Naive thymus-derived CD4-positive, alpha-beta T cell (primary cell): ENCODE measurements around the gene DPY19L1. TPM values are rescaled to one million over a fixed set of nuclear protein-coding genes. Genes with fewer than 3 reads are reported as not detected.
"Not testable (repeated sequence)": the region's sequence is repeated elsewhere in the genome, so short reads cannot be mapped to it uniquely, and the experiment has no call there.

Source experiments
- ATAC-seq: fragments of 150-1000 bp; cut with Tn5 transposase; 2 replicates; pipeline ENCODE4 v1.10.0; 2021; ENCODE audit warnings: mild to moderate bottlenecking, moderate library complexity
- CTCF ChIA-PET: fragments of 350-600 bp; sonication (Branson Sonifier 250); formaldehyde crosslinking; loops from one replicate; lab custom pipeline; 2021; ENCODE audit warnings: antibody characterized with exemption; lab: Charles Lee
- POLR2A ChIA-PET: fragments of 350-600 bp; sonication (Branson Sonifier 250); formaldehyde crosslinking; loops from one replicate; lab custom pipeline; 2021; ENCODE audit warnings: antibody characterized with exemption, inconsistent platforms; lab: Charles Lee
- DNase-seq, 9 donors: peaks; one replicate each; pipeline versions ENCODE4 v3.0.0 to v3.0.0-alpha.2; 2020 to 2022; ENCODE audit warnings: mixed read lengths in 1 of 9
- H3K27ac ChIP-seq: one replicate; pipeline ENCODE4 v1.7.0; 2013; ENCODE audit warnings: mild to moderate bottlenecking, low read depth, low read length, moderate library complexity
- H3K27me3 ChIP-seq, 2 donors: one replicate each; pipeline ENCODE4 v1.7.0; 2013; ENCODE audit warnings: low read length in 2 of 2, mild to moderate bottlenecking in 2 of 2, moderate library complexity in 2 of 2; ENCODE audit not compliant: control insufficient read depth in 2 of 2, insufficient read depth in 2 of 2
- H3K36me3 ChIP-seq, 3 experiments: 1 replicate in 2 of 3; 2 replicates in 1 of 3; pipeline ENCODE4 v1.7.0; 2013; ENCODE audit warnings: low read length in 3 of 3, mild to moderate bottlenecking in 3 of 3, moderate library complexity in 1 of 3; ENCODE audit not compliant: insufficient read depth in 3 of 3, control insufficient read depth in 2 of 3
- H3K4me1 ChIP-seq, 2 donors: one replicate each; pipeline ENCODE4 v1.7.0; 2013; ENCODE audit warnings: low read length in 2 of 2, mild to moderate bottlenecking in 2 of 2, moderate library complexity in 1 of 2; ENCODE audit not compliant: control insufficient read depth in 2 of 2, insufficient read depth in 2 of 2
- H3K4me3 ChIP-seq: 2 replicates; pipeline ENCODE4 v1.7.0; 2013; ENCODE audit warnings: mild to moderate bottlenecking, low read length
- H3K9me3 ChIP-seq, 3 experiments: 1 replicate in 2 of 3; 2 replicates in 1 of 3; pipeline ENCODE4 v1.7.0; 2013; ENCODE audit warnings: low read length in 3 of 3; ENCODE audit not compliant: control insufficient read depth in 2 of 3
- H3K27ac Mint-ChIP-seq, 9 donors: one replicate each; pipeline ENCODE4 v1.8.0; 2020 to 2022; ENCODE audit warnings: mixed read lengths in 9 of 9, mild to moderate bottlenecking in 8 of 9, moderate library complexity in 5 of 9, inconsistent platforms in 2 of 9
- H3K27me3 Mint-ChIP-seq, 5 donors: one replicate each; pipeline ENCODE4 v1.8.0; 2021 to 2022; ENCODE audit warnings: mixed read lengths in 5 of 5, mild to moderate bottlenecking in 1 of 5
- H3K36me3 Mint-ChIP-seq, 5 donors: one replicate each; pipeline ENCODE4 v1.8.0; 2020 to 2022; ENCODE audit warnings: mixed read lengths in 5 of 5, mild to moderate bottlenecking in 3 of 5, inconsistent platforms in 1 of 5
- H3K4me1 Mint-ChIP-seq, 7 donors: one replicate each; pipeline ENCODE4 v1.8.0; 2020 to 2022; ENCODE audit warnings: mixed read lengths in 7 of 7, mild to moderate bottlenecking in 3 of 7, inconsistent platforms in 1 of 7
- H3K4me3 Mint-ChIP-seq, 10 donors: one replicate each; pipeline ENCODE4 v1.8.0; 2020 to 2022; ENCODE audit warnings: mild to moderate bottlenecking in 10 of 10, mixed read lengths in 10 of 10, moderate library complexity in 6 of 10, inconsistent platforms in 2 of 10
- H3K9me3 Mint-ChIP-seq, 11 donors: one replicate each; pipeline ENCODE4 v1.8.0; 2020 to 2022; ENCODE audit warnings: mixed read lengths in 11 of 11, mild to moderate bottlenecking in 4 of 11, inconsistent platforms in 1 of 11, moderate library complexity in 1 of 11
- intact Hi-C, 2 donors: fragments of 100-400 bp; cut with micrococcal nuclease; formaldehyde crosslinking; loops; one replicate each; pipeline ENCODE4 v1.15.1; 2023
- polyA plus RNA-seq, 2 donors: library from polyadenylated mRNA; unstranded; fragments of 300-500 nt; fragmentation: Illumina TruSeq; gene quantifications; one replicate each; pipeline ENCODE4 v1.2.3, GENCODE V29; 2021
- total RNA-seq, 6 experiments: library from RNA in 5 of 6; stranded (reverse) in 5 of 6; gene quantifications; 1 replicate in 5 of 6; 2 replicates in 1 of 6; pipeline ENCODE4 v1.2.3 and lab custom pipeline; 2021 to 2026

Gene DPY19L1
- total and polyA plus RNA-seq, 7 experiments from 2014 or later, result 0.52 to 10.0 (median 4.8) TPM

DNA sequence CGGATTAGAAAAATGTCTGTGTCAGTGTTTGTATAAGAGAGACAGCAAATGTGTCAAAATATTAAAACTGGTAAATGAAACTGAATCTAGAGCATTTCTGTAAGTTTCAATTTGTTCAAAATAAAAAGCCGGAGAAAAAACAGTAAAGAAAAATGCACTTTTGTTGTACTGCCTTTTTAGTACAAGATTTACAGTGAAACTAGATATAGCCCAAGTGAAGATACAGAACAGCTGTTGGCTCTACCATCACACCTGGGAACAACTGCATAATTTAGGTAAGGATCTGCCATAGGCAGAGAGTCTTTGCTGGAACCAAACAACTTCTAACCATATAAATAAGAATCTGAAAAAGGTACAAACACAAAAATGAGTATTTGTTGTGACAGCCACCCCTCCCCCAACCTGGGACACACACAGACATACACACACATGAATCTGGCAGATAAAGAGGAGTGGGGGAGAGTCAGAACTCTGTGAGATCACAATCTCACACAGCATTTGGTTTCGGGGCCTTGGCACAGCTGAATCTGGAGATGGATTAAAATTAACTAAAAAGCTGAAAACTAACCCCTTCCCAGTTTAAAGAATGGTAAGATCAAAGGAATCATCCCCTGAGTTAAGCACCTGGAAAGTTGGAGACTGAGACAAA, 54.8 kb downstream of the DPY19L1 start:
- intact Hi-C loops, result no loop called here
- POLR2A ChIA-PET, result no interaction called here

DNA sequence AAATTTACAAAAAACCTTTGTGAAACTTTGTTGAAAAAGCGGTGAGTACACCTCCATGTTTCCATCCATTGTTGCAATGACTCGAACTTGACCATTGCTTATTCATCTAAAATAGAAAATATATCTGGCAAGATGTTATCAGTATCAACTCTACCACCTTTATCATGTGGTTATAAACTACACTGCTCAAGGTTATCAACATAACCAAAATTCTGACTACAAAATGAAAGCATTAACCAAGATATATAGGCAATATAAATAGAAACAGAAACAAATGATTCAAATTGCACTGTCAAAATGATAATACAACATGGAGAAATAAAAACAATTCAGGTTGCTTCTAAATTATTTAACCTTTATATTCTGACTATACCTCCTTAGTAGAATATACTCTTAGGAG, 58.2 kb downstream of the DPY19L1 start:
- H3K4me3 ChIP-seq, ATAC-seq, POLR2A ChIA-PET, H3K27me3 Mint-ChIP-seq, H3K27ac Mint-ChIP-seq, H3K27me3 ChIP-seq, H3K27ac ChIP-seq, DNase-seq, H3K36me3 ChIP-seq, H3K9me3 ChIP-seq, H3K4me3 Mint-ChIP-seq, H3K4me1 Mint-ChIP-seq, intact Hi-C loops, H3K4me1 ChIP-seq, CTCF ChIA-PET: not testable (repeated sequence)
- Mint-ChIP-seq H3K36me3 (peaks cover 0 to 44% (median 18%) of the 10 kb centered on the region in 5 donors), H3K9me3 (peaks cover 0 to 13% (median under 1%) of the 10 kb centered on the region in 11 donors)

More for the DNA sequence above, 54.8 kb downstream of the DPY19L1 start:
- Mint-ChIP-seq H3K27ac (no peak overlapping the region), H3K27me3 (no peaks in the 10 kb centered on the region), H3K4me1 (peaks cover 0 to 2% (median 0%) of the 10 kb centered on the region in 7 donors), H3K4me3 (no peak overlapping the region), H3K36me3 (peaks cover 0 to 44% (median 24%) of the 10 kb centered on the region in 5 donors), H3K9me3 (peaks cover 0 to 10% (median 1%) of the 10 kb centered on the region in 11 donors)
- CTCF ChIA-PET, result no interaction called here
- ATAC-seq (no peak), DNase-seq (no peak)
- no peaks in the 10 kb centered on the region for H3K36me3 ChIP-seq
- H3K27ac ChIP-seq, result no peak overlapping the region
- H3K4me3 ChIP-seq, result no peak overlapping the region
- H3K4me1 ChIP-seq, result no peaks in the 10 kb centered on the region
- no peaks in the 10 kb centered on the region for H3K27me3 ChIP-seq
- H3K9me3 ChIP-seq, result no peaks in the 10 kb centered on the region

DNA sequence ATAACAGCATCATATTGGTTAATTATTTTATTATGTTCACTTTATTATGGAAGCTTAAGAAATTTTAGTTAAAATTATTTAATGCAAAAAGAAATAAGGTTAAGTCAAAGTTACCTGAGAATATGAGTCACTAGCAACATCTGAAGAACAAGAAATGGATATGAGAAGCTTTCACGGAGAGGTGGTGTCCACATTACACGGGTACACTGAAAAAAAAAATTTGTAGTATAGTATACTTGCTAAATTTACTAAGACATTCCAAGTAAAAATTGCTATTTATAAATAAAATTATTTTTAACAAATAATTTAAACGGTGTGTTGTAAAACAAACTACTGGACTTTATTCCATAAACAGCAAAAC, 63.9 kb downstream of the DPY19L1 start:
- H3K36me3 ChIP-seq, result no peaks in the 10 kb centered on the region
- POLR2A ChIA-PET, result no interaction called here
- DNase-seq (no peak), ATAC-seq (no peak)
- Mint-ChIP-seq H3K36me3 (peaks cover 5 to 42% (median 18%) of the 10 kb centered on the region in 5 donors), H3K4me1 (peaks cover 0 to 3% (median 0%) of the 10 kb centered on the region in 7 donors), H3K27ac (no peak overlapping the region), H3K4me3 (no peak overlapping the region), H3K9me3 (peaks cover 0 to 4% (median 0%) of the 10 kb centered on the region in 11 donors), H3K27me3 (no peaks in the 10 kb centered on the region)
- H3K27ac ChIP-seq, result no peak overlapping the region
- H3K4me3 ChIP-seq, result no peak overlapping the region
- no peaks in the 10 kb centered on the region for H3K4me1 ChIP-seq
- H3K9me3 ChIP-seq, result no peaks in the 10 kb centered on the region
- no peaks in the 10 kb centered on the region for H3K27me3 ChIP-seq
- intact Hi-C loops, result no loop called here
- CTCF ChIA-PET, result no interaction called here

DNA sequence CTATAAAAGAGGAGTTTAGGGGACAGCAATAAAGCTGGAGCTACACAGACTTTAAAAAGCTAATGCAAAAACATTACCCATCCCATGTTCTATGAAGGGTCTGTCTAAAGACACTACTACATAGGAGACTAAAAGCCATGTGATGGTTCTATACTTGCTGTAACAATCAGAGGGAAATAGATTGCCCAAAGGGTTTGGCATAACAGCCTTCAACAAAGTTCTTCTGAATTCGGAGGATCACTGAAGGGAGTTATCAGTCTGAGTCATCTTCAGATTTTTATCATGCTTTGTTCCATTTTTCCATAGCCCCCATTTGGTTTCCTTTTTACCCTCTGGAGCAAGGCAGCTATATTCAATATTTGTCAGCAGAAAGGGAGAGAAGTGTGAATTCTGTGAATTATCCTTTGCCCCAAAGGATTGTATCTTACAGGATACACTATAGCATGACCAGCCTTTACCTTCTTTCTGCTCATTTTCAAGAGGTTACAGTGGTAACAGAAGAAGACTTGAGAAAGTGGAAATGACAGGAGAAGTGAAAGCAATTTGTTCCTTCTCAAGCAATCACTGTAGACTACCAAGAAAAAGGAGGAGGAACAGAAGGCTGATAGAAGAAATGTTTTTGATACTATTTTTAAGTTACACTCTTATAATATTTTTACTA, 64.4 kb downstream of the DPY19L1 start:
- H3K9me3 Mint-ChIP-seq, H3K9me3 ChIP-seq, CTCF ChIA-PET, DNase-seq, H3K4me3 ChIP-seq, H3K4me1 Mint-ChIP-seq, POLR2A ChIA-PET, H3K27ac Mint-ChIP-seq, ATAC-seq, H3K27ac ChIP-seq, H3K4me1 ChIP-seq, H3K4me3 Mint-ChIP-seq, H3K27me3 ChIP-seq, H3K27me3 Mint-ChIP-seq, intact Hi-C loops, H3K36me3 ChIP-seq: not testable (repeated sequence)
- H3K36me3 Mint-ChIP-seq, result peaks cover 5 to 42% (median 18%) of the 10 kb centered on the region in 5 donors

DNA sequence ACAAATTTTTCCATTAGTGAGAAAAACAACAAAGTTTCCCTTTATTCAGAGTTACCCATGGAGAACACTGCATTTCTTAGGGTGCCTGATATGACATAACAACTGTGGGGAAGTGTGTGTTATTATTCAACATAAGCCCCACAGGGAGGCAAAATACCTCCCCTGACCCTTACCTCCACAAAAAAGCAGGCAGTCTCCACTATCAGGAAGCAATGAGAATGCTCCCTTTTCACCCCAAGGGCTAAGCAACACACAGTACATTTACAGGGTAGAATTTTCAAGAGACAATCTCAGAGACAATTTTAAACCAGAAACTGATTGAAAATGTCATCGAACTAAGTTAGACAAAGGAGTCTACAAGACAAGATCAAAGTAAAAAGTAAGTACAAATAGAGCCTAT, 69.5 kb downstream of the DPY19L1 start:
- H3K36me3 Mint-ChIP-seq, result peaks cover 5 to 39% (median 24%) of the 10 kb centered on the region in 5 donors
- H3K4me3 Mint-ChIP-seq, H3K27ac Mint-ChIP-seq, CTCF ChIA-PET, H3K36me3 ChIP-seq, intact Hi-C loops, H3K9me3 Mint-ChIP-seq, H3K27ac ChIP-seq, H3K9me3 ChIP-seq, POLR2A ChIA-PET, H3K4me3 ChIP-seq, H3K4me1 ChIP-seq, ATAC-seq, DNase-seq, H3K27me3 ChIP-seq, H3K4me1 Mint-ChIP-seq, H3K27me3 Mint-ChIP-seq: not testable (repeated sequence)

DNA sequence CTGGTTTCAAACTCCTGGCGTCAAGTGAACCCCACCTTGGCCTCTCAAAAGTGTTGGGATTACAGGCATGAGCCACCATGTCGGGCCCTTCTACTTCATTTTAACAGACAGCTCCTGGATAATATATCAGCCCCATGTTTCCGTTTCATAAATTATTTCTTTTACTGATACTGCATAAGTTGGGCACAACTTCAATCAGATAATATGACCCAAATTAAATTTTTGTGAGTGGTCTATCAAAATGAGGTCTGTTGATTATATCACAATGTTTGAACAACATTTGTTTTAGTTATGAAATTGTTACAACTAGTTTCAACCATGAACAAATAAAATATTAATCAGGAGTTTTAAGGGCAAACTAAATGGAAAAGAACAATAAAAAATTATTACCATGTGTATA, 70.8 kb downstream of the DPY19L1 start:
- H3K4me1 Mint-ChIP-seq, H3K4me3 Mint-ChIP-seq, H3K27me3 Mint-ChIP-seq, DNase-seq, POLR2A ChIA-PET, intact Hi-C loops, ATAC-seq, H3K36me3 ChIP-seq, CTCF ChIA-PET, H3K27ac Mint-ChIP-seq, H3K27me3 ChIP-seq, H3K27ac ChIP-seq, H3K4me1 ChIP-seq, H3K4me3 ChIP-seq, H3K9me3 Mint-ChIP-seq, H3K9me3 ChIP-seq: not testable (repeated sequence)
- H3K36me3 Mint-ChIP-seq, result peaks cover 3 to 36% (median 19%) of the 10 kb centered on the region in 5 donors

DNA sequence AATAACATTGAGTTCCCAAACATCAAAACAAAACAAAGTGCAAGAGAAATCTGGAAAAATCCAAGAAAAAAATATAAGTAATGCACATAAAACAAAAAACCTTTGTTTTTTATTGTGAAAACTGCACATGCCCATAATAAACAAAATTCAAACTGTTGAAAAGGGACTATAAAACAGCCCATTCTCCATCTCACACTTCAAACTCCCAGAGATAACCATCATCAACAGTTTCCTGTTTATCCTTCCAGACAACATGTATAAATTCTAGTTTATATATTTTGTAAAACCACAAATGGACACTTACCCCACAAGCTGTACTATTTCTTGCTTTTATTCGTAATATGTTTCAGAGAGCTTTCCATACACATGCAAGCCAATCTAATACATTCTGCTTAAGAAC, 79.3 kb downstream of the DPY19L1 start:
- H3K36me3 Mint-ChIP-seq, result peaks cover 0 to 38% (median 15%) of the 10 kb centered on the region in 5 donors
- ChIA-PET POLR2A (no interaction called here), CTCF (no interaction called here)
- Histone ChIP-seq H3K27ac (no peak overlapping the region), H3K27me3 (no peaks in the 10 kb centered on the region), H3K9me3 (no peaks in the 10 kb centered on the region), H3K36me3 (no peaks in the 10 kb centered on the region), H3K4me3 (no peak overlapping the region), H3K4me1 (no peaks in the 10 kb centered on the region)
- peaks cover 0 to 4% (median 0%) of the 10 kb centered on the region in 7 donors for H3K4me1 Mint-ChIP-seq
- H3K27ac Mint-ChIP-seq, result no peak overlapping the region
- no peaks in the 10 kb centered on the region for H3K27me3 Mint-ChIP-seq
- no peak overlapping the region for H3K4me3 Mint-ChIP-seq
- peaks cover 0 to 5% (median 0%) of the 10 kb centered on the region in 11 donors for H3K9me3 Mint-ChIP-seq
- intact Hi-C loops, result no loop called here
- ATAC-seq, result no peak
- no peak for DNase-seq
